Measurements from ENCODE around the gene FGF14.

FGF14 gene

GRCh38 chr13:102302534-102302933 lies 99.3 kb downstream of the FGF14 start:
- DNase-seq = no peak

GRCh38 chr13:102300379-102300778 lies 101.5 kb downstream of the FGF14 start:
- DNase-seq = no peak

DNA sequence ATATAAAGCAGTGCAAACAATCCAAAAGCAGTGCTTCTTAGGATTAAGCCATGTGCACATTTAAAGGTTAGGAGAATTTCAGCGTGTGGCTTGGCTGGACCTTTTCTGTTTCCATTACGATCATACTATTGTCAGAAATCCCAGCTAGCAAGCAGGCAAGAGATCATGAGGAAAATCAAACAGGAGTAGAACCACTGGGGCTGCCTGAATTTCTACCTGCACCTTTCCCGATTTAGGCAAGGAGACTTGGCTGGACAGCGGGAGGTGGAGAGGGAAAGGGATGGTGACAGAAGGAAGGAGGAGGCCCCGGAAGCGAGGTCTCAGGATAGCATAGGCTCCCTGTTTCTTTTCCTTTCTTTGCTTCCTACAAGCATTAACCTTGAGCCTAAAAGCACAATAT lies 102.5 kb downstream of the FGF14 start:
- no peak for DNase-seq

- no peak for DNase-seq
Measured at GRCh38 chr13:102298051-102298450, 103.8 kb downstream of the FGF14 start.

- no peak for DNase-seq
Measured at GRCh38 chr13:102295316-102296048, 106.4 kb downstream of the FGF14 start.

DNA sequence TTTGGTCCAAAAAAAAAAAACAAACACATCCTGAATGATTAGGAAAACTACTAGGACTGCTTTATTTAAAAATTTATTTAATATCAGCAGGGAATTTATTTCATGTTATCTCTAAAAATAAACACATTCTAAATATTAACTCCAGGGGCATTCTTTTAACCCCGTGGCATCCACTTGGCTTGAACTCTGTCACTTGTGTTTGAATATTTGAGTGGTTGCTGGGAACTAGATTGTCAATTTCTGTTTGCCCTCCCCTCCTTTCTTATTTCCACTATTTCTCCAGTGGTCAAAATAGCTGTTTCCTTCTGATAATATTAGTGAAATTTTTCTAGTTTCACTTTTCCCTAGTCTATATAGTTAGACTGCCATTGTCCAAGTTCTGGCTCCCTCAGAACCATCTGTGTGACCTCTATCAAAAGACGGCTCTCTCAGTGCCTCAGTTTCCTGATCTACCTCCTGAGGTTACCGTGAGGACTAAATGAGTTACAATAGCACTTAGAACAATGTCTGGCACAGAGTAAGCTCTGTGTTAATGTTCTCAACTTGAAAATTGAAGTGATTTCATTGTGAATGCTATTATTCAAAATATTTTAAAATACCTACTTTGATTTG lies 107.3 kb downstream of the FGF14 start:
- DNase-seq = no peak

DNA sequence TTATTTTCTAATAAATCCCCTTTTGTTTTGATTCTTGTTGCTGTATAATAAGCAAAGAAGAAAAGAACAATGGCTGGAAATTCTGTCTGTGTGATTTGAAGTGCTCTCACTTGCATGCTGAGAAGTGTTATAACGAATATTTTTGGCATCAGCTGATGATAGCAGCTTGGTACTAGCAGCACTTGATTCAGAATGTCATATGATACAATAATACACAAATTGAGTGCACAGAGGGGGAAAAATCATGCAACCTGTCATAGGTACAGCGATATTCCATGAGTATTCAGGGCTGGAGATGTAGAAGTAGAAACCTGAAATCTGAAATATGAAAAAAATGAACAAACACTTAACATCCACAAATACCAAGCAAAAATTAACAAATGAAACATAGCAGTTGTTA lies 108.1 kb downstream of the FGF14 start:
- DNase-seq = no peak

DNA sequence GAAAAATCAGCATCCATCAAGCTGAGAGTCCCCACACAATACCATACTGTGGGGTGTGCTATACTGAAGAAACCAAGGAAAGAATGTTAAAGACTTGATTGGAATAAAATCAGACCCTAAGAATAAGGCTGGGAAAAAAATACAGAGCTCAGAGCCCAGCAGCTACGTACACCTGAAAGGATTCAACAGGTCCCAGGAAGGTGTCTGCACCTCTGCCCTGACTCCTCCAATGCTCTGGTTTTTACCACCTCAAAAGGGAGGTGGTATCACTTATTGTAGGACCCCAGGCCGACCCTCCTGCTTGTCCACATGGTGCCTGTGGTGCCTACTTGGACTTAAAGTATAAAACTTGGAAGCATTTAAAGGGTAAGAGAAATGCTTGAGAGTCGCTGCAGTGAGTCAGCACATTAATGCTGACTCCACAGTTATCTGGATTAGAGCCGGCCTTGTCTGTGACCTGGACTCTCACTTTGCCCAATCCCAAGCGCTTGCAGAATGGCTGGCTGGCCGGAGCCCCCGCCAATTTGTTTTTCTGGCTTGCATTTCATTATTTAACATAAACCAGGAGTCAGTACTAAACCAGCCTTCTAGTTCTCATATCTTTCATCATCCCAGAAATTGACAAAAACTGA lies 110.1 kb downstream of the FGF14 start:
- DNase-seq = no peak

- no peak for DNase-seq
Measured at GRCh38 chr13:102289606-102290005, 112.2 kb downstream of the FGF14 start.

DNA sequence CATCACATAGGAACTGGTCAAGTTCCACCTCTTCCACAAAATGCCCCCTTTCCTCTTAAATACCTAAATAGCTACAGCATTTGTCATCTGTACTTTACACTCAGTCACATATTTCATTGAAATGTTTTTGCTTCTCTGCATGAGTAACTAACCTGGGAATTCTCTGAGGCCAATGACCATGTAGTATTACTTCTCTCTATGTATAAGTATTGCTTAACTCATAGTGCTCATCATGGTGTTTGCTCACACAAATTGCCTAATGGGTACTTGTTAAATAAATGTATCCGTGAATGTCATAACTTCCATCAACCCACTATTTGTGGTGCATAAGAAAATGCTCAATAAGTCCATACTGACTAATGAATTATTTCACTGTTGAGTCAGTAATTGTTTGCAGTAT lies 115.5 kb downstream of the FGF14 start:
- DNase-seq = no peak

DNA sequence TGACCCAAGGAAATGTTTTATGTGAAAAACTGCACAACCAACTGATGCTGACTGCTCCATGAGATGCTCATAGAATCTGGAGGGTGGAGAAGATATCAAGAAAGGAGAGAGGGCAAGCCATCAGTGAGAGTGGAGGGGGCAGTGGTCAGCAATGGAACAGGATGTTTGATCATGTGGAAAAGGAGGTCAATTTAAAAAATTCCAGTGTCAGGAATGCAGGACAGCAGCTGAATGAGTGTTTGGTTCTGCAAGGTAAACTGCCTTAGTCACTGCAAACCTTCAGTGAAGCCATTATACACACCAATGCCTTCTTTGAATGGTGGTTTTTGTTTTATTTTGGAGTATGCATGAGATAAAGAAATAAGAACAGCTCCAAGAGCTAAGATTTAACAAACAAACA lies 121.5 kb downstream of the FGF14 start:
- DNase-seq = no peak

DNA sequence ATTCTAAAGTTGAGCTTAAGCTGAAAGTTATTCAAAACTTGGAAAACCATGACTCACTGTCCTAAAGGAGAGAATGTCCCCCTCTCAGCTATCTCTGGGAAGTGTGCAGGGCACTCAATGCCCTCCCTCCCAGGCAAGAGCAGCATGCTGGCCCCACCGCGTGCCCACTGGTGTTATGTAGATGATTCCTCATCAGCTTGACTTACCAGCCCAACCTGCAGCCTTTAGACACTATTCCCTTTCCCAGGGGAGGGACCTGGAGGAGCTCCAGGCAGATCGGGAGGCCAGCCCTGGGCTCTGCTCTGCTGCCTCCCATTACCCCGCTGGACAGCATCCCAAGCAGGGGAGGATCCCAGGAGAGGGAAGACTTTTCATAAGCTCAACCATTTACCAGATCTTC lies 124.6 kb downstream of the FGF14 start:
- no peak for DNase-seq

- DNase-seq = no peak
Measured at GRCh38 chr13:102276404-102276803, 125.4 kb downstream of the FGF14 start.

DNA sequence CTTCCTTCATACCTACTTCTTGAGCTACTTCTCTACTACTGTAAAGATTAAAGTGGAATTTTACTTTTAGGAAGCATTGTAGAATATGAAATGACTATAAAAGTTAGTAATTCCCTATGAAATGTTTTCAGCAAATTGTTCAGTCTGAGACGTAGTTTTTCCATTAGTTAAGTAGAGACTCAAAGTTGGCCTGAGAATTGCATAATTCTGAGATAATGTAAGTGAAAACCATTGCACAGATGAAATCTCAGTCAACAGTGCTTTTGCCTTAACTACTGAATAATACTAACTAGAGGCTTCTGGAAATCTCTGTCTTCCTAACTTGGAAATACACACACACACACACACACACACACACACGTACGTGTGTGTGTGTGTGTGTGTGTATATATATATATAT lies 125.9 kb downstream of the FGF14 start:
- no peak for DNase-seq

DNA sequence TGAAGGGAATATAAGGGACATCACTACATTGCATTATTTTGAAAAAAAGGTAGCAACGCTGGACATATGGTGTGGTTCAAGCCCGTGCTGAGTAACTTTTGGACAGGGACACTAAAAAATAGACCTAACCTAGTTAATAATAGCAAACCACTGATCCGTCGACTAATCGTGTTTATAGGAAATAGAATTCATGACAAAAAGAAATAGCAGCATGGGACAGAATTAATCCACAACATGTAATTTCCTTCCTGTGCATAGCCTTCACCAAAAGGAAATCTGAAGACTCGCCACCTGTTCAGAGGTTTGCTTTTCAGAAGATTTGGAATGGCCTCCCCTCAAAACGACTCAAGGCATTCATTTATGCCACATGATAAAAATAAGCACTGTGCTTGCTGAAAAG lies 128.7 kb downstream of the FGF14 start:
- no peak for DNase-seq

DNA sequence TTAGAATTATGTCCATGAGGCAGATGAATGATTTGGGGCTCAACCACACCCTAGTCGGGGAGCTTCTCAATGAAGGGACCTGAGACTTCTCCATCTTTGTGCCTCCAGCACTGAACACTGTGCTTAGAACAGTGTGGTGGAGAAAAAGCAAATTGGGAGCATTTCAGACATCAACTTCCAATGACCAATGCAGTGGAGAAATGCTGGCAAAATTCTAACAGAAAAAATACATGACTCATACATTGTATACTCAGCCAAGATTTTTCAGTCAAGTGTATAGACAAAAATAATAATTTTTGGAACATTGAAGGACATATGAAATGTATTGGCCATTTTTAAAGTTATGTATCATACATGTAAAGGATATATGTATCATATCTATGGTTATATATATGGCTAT lies 134.7 kb downstream of the FGF14 start:
- DNase-seq = no peak

DNA sequence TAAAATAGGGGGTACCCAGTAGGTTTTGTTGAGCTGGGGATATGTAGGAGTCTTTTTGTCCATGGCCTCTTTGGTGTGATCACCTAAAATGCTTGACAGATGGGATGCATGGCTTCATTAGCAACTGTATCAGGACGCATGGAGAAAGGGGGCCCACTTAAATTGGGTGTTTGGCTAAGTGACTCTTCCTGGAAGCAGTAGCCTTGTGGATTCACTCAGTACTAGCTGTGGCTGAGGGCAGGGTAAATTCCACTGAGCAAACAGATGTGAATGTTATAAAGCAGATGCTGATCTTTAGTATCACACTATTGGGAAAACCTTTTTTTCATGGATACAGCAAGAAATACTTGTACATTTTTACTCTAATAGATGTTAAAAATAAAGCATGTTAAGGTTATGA lies 140.0 kb downstream of the FGF14 start:
- no peak for DNase-seq

- no peak for DNase-seq
Measured at GRCh38 chr13:102261316-102261715, 140.5 kb downstream of the FGF14 start.

DNA sequence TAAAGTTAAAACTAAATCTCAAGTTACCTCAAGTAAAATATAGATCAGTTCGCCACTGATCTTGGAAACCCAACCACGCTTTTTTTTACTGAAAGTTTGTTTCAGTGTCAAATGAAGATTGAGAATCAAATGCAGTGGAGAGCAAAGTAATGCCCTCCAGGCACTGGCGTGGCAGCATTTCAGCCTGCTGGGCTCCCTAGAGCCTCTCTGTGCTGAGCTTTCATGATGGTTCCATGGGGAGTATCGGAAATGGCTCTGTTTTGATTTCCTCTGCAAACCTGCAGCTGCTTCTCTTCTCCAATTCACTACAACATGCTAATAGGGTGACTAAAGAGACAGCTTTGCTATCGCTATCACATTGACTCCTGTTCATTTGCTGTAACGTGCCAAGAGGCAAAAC lies 141.6 kb downstream of the FGF14 start:
- DNase-seq = no peak

- DNase-seq = no peak
Measured at GRCh38 chr13:102255409-102255808, 146.4 kb downstream of the FGF14 start.

DNA sequence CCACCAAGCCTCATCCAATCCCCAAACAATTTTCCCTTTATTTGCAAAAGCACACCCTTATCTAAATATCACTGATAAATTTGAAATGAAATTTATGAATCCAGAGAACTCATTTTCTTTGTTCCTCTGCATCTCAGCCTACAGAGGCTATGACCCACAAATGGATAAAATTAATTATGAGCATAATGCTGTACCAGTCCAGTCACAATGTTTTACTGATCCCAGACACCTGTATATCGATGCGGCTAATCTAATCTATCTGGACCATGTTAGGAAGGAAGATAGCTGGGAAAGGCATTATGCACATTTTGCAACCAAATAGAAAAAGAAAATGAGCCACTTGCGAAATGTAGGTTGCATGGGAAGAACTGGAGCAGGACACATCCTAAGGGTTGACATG lies 150.0 kb downstream of the FGF14 start:
- no peak for DNase-seq

DNA sequence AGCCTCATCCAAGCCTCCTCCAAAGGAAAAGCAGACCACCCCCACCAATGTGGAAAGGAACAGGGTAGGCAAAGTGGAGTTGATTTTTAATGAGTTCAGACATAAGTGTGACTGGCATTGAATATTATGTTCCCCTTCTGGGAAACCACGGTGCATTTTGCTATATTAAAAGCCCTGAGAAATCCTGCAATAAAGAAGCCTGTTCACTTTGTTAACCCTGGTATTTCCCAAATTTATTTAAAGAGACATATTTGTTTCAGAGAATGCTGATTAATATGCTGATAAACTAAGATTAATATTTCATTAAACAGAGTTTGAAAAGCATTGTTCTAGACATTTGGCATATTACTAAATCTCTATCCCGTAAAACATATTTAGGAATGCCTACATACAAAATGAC lies 151.4 kb downstream of the FGF14 start:
- DNase-seq = no peak

GRCh38 chr13:102244607-102245227 lies 157.1 kb downstream of the FGF14 start:
- DNase-seq = no peak

- DNase-seq = no peak
Measured at GRCh38 chr13:102240110-102240509, 161.7 kb downstream of the FGF14 start.
